SJSA1 (cell line): Measurements from ENCODE around the gene CEND1. TPM values are rescaled to one million over a fixed set of nuclear protein-coding genes. Genes with fewer than 3 reads are reported as not detected.

Source experiments
- DNase-seq, 2 experiments: peaks; one replicate each; pipeline ENCODE4 v3.0.0-alpha.2; 2015 to 2020; ENCODE audit warnings: low spot score in 2 of 2, low read depth in 1 of 2
- H3K27ac ChIP-seq: fragments of 250-450 bp; sonication (Bioruptor Pico); 2 replicates; pipeline ENCODE4 v1.5.1; 2020; ENCODE audit warnings: mild to moderate bottlenecking, moderate library complexity
- H3K27me3 ChIP-seq: fragments of 250-450 bp; sonication (Bioruptor Pico); replicated peaks from 2 replicates; pipeline ENCODE4 v1.5.1; 2020; ENCODE audit warnings: mild to moderate bottlenecking, moderate library complexity
- H3K36me3 ChIP-seq: fragments of 250-450 bp; sonication (Bioruptor Pico); 2 replicates; pipeline ENCODE4 v1.5.1; 2020; ENCODE audit warnings: mild to moderate bottlenecking
- H3K4me1 ChIP-seq: fragments of 250-450 bp; sonication (Bioruptor Pico); replicated peaks from 2 replicates; pipeline ENCODE4 v1.6.1; 2021; ENCODE audit warnings: mild to moderate bottlenecking
- H3K4me3 ChIP-seq: fragments of 250-450 bp; sonication (Bioruptor Pico); 2 replicates; pipeline ENCODE4 v1.5.1; 2020; ENCODE audit warnings: mild to moderate bottlenecking
- H3K9me3 ChIP-seq: fragments of 250-450 bp; sonication (Bioruptor Pico); replicated peaks from 2 replicates; pipeline ENCODE4 v1.5.1; 2020; ENCODE audit warnings: mild to moderate bottlenecking
- total RNA-seq: library from RNA; depleted of rRNA; stranded (reverse); fragments of >200 nt; shearing (Covaris generic); gene quantifications from 2 replicates; pipeline ENCODE4 v1.2.3, GENCODE V29; 2014

Gene CEND1
- total RNA-seq, 1 experiment from 2014 or later = 0.21 TPM

DNA sequence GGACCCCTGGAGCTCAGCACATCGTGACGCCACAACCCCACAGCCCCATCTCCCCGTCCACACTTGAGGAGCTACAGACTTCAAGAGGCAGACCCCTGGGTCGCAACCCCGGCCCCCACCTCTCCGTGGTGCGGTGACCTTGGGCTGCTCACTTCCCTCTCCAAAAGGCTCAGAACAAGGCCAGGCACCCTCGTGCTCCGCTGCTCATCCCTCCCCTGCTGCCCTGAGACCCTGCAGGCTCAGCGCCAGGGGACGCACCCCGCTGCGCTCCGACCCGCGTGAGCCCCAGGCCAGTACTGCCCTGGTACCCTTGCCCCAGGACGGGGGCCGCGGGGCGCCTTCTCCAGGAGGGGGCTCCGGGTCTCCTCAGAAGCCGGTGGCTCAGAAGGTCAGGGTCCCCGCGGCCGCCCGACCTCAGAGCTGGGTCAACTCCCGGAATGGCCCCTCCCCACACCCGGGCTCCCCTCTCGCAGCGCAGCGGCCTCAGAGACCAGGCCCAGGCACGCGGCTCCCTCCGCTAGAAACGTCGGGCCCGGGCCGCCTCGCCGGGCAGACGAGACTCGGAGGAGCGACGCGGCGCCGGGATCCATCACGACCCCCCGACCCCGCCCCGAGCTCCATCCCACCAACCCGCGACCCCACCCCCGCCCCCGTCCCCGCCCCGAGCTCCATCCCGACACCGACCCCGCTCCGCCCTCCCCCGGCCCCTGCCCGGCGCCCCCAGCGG, 13.2 kb downstream of the CEND1 start:
- Histone ChIP-seq H3K4me3 (peak overlapping the region; percentile 87), H3K27me3 (no peaks in the 10 kb centered on the region), H3K27ac (peak overlapping the region; percentile 68), H3K9me3 (no peaks in the 10 kb centered on the region), H3K4me1 (peaks cover 9% of the 10 kb centered on the region), H3K36me3 (peaks cover 6% of the 10 kb centered on the region)
- no peak for DNase-seq

DNA sequence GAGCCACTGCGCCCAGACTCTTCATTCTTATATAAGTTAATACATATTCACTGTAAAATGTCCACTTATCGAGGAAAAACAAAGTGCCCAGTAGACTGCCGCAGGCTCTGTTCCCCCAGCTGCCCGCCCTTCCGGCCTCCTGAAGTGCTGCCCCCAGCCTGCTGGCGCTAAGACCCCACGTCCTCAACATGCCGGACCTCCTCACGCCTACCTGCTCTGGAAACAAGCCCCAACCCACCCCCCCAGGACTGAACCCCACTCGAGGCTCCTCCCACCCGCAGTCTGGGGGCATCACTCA, 13.7 kb downstream of the CEND1 start:
- H3K27ac ChIP-seq = no peak overlapping the region
- peaks cover 9% of the 10 kb centered on the region for H3K4me1 ChIP-seq
- H3K9me3 ChIP-seq = no peaks in the 10 kb centered on the region
- no peaks in the 10 kb centered on the region for H3K27me3 ChIP-seq
- peaks cover 6% of the 10 kb centered on the region for H3K36me3 ChIP-seq
- H3K4me3 ChIP-seq = peak overlapping the region; percentile 87
- no peak for DNase-seq

DNA sequence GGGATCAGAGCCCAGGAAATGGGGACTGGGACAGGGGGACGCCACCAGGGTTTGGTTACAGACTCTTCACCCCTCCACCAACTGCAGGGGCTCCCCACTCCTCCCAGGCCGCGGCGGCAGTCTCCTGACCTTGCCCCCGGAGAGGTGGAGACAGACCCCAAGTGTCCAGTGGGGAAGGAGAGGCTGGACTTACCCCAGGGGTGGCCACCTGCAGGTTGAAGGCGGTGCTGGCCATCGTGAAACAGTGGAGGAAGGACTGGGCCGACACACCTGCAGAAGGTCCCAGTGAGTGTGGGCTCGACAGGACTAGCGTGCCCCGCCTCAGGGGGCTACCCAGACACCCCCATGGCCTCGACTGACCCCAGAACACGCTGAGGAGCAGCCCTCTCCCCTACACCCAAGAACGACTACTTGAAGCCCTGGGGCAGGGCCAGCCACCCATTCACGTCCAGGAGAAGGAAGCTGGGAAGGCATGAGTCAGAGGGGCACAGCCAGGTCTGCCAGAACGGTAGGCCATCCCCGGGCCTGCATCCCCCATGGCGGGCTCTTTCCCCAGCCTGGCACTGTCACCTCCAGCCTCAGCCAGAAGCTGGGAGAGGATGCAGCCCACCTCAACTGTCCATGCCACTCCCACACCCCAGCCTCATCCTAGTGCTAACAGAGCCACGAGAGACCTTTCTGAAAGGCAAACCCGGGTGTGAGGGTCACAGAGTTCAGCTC, 14.9 kb downstream of the CEND1 start:
- no peak overlapping the region for H3K4me3 ChIP-seq
- no peaks in the 10 kb centered on the region for H3K9me3 ChIP-seq
- peaks cover 15% of the 10 kb centered on the region for H3K36me3 ChIP-seq
- DNase-seq = peak in 1 of 2 experiments; percentile 37
- H3K4me1 ChIP-seq = peaks cover 9% of the 10 kb centered on the region
- no peaks in the 10 kb centered on the region for H3K27me3 ChIP-seq
- no peak overlapping the region for H3K27ac ChIP-seq

DNA sequence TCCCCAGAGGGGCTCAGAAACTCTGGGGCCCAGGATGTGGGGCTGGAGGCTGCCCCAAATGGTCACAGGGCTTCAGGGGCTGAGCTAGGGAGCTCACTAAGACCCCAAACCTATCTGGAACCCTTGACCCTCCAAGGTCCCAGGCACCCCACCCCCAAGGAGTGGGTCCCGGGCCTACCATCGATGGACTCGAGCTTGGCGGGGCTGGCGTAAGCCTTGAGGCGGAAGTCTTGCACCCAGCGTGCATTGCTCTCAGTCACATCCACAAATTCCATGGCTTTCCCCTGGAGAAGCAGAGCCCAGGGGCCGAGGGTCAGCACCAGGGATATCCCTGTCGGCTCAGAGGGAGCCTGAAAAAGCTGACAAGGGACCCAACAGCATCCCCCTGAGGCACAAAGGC, 16.1 kb downstream of the CEND1 start:
- Histone ChIP-seq H3K9me3 (no peaks in the 10 kb centered on the region), H3K27me3 (no peaks in the 10 kb centered on the region), H3K4me3 (no peak overlapping the region), H3K27ac (no peak overlapping the region), H3K36me3 (peaks cover 12% of the 10 kb centered on the region), H3K4me1 (peaks cover 9% of the 10 kb centered on the region)
- no peak for DNase-seq

DNA sequence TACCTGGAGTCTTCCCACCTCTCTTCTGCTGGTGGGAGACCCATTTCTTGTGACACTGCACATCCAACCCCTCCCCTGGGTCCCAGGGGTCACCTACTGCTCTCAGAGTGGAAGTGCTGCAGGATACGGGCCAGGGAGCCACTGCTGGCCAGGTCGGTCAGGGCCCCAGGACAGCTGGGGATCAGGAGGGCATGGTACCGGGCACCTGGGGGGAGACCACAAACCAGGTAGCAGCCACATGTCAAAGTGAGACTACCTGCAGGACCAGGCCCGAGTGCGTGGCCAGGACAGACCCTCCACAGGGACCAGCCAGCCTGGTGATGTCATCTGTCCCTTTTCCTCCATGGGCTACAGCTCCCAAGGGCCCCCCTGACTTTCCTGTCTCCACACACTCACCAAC, 16.5 kb downstream of the CEND1 start:
- Histone ChIP-seq H3K36me3 (peaks cover 12% of the 10 kb centered on the region), H3K27me3 (no peaks in the 10 kb centered on the region), H3K4me3 (no peak overlapping the region), H3K27ac (no peak overlapping the region), H3K9me3 (no peaks in the 10 kb centered on the region), H3K4me1 (peaks cover 8% of the 10 kb centered on the region)
- DNase-seq = no peak

DNA sequence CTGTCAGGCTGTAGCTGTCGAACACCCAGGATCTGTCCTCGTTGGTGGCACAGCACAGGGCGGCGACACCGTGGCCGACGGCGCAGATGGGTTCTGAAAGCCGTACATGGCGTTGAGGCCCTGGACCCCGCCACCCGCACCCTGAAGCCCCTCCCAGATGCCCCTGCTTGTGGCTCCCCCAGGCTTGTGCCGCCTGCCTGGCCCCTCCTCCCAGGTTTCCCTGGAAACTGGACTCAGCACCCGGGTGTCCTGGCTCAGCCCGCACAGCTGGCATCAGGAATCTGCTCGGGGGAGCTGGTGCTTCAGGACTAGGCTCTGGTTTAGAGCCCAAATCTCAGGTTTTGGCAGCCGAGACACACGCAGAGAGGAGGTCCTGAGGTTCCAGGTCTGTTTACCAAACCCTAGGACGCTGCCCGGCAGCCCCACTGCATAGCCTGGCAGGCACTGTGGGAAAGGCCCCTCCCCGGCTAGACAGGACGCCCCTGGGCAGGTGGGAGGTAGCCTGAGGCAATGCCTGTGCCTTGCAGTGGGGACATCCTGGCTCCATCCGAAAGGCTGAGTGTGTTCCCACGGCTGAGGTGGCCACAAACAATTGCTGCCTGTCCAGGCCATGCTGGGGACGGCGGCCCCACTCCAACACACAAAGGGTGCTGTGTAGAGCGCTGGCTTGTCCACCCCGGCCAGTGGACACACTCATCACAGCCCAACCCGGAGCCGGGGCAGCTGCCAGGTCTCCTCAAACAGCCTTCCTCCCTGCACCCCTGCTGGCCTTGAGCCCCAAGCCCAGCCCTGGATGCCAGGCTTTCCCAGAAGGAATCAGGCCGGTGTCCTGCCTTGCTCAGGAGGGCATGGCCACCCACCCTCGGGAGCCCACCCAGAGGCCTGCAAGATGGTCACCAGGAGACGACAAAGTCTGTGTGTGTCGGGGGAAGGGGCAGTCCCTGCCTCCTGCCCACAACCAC, 17.2 kb downstream of the CEND1 start:
- Histone ChIP-seq H3K9me3 (no peaks in the 10 kb centered on the region), H3K4me3 (no peak overlapping the region), H3K36me3 (peaks cover 12% of the 10 kb centered on the region), H3K27ac (no peak overlapping the region), H3K27me3 (no peaks in the 10 kb centered on the region), H3K4me1 (0 out of 2 replicates have a peak, but pooled peaks cover 4% of the 10 kb centered on the region)
- DNase-seq = peak in 1 of 2 experiments; percentile 25

DNA sequence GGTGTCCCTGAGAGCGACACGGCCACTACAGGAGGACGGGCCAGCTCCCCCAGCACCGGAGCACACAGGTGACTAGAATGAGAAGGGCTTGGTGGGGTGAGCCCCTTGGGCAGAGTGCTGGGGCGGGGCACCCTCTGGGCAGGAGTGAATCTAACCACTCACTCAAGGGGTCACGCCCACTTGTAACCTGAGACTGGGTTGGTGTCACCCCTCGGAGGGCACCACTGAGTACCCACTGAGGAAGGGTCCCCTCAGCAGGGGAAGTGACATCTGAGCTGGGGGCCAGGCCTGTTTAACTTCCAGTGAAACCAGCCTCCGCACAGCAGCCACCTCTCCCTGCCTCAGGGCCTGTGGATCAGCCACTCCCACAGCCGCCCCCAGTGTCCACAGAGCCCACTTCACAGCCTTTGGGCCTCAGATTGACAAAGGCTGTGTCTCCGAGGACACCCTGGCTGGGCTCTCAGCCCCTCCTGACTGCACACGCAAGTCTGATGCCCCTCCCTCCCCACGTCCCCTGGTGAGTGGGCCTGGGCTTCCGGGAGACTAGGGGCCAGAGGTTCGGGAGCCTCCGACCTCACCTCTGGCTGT, 18.2 kb downstream of the CEND1 start:
- Histone ChIP-seq H3K27me3 (no peaks in the 10 kb centered on the region), H3K4me1 (0 out of 2 replicates have a peak, but pooled peaks cover 4% of the 10 kb centered on the region), H3K4me3 (no peak overlapping the region), H3K9me3 (no peaks in the 10 kb centered on the region), H3K27ac (no peak overlapping the region), H3K36me3 (peaks cover 12% of the 10 kb centered on the region)
- DNase-seq = peak in 1 of 2 experiments; percentile 28

DNA sequence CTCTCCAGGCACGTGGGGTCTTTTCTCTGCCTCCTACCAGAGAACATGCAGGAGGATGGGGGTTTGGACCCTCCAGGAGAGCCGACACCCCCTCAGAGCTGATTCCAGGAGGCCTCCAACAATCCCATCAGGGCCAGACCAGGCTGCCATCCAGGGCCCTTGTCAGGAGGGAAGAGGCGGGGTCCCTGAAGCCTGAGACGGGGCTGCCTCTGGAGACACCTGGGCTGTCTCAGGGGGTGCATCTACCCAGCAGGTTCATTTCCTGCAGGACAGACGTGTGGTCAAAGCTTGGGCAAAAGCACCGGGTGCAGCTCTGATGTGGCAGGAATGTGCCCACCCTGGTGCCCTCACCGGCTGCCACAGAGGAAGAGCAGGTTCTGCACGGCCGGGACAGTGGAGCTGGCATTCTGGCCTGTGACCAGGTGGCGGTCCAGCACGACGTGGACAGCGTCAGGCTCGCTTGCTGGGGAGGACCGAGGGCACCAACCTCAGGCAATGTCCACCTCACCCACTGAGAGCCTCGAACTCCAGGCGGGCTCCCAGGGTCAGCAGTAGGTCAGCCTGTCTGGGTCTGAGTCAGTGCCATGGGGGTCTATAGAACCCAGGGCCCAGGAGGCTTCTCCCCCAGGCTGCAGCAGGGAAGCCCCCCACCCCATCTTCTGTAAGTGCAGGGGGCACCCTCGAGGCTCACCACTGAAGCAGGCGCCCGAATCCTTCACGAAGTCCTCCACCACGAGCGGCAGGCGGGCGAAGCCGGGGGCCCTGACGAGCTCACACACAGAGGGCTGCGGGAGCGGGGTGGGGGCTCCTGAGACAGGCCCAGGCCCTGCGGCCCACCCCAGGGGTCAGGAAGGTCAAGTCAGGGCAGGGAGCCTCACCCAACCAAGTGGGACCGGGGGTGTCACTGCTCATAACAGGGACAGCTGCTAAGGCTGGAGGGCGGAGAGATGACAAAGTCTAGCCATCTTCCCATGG, 19.0 kb downstream of the CEND1 start:
- DNase-seq = peak in 1 of 2 experiments; percentile 26

DNA sequence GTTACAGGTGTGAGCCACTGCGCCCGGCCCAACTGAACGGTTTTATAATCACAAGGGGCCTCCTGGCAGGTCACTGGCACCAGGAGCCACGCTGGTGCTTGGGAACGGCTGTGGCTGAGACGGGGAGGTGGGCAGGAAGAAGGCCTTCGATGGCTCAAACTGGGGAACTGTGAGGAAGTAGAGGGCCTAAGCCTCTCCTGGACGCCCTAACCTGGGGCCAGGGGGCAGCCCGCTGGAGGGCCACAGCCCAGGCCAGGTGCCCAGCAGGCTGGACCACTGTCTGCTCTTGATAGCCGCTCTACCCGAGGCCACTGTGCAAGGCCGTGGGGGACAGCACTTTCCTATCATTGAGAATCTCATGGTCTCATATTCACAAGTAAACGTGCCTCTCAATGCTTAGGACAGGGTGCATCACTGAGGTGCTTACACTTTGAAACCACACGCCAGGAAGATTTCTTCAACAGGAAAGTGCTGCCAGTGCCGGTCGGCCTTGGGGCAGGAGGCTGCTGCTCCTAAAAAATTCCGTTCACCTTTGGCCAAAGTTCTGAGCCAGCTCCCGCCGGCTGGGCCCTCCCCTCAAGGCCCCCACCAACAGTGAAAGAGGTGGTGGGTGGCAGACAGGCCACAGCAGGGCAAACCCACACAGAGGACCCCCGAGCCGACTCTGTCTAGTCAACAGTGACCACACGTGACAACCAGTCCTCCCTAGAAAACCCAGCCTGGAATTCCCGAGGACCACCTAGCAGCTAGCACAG, 19.8 kb downstream of the CEND1 start:
- no peaks in the 10 kb centered on the region for H3K9me3 ChIP-seq
- DNase-seq = no peak
- no peaks in the 10 kb centered on the region for H3K27me3 ChIP-seq
- H3K27ac ChIP-seq = no peak overlapping the region
- no peaks in the 10 kb centered on the region for H3K4me1 ChIP-seq
- H3K4me3 ChIP-seq = no peak overlapping the region
- peaks cover 21% of the 10 kb centered on the region for H3K36me3 ChIP-seq

More for the DNA sequence above, 19.0 kb downstream of the CEND1 start:
- Histone ChIP-seq H3K36me3 (peaks cover 14% of the 10 kb centered on the region), H3K9me3 (no peaks in the 10 kb centered on the region), H3K4me1 (0 out of 2 replicates have a peak, but pooled peaks cover 4% of the 10 kb centered on the region), H3K27me3 (no peaks in the 10 kb centered on the region), H3K27ac (no peak overlapping the region), H3K4me3 (no peak overlapping the region)

DNA sequence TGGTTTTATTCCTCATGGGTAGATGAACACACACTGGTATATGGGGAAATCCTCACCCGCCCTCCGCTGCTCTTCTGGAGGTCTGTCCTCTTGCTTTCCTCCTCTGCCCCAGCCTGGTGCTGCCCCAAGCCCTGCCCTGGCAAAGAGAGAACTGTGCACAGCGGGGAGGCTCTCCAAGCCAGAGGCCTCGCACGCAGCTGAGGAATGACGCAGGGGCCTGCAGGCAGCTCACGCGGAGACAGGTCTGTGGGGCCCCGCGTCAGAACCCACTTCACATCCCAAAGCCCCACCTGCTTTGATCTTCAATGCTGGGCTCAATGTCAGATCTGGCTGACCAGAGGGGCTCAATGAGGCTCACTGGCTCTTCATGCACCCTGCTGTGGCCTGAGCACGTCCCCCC, 22.7 kb downstream of the CEND1 start:
- no peak for DNase-seq
- H3K4me1 ChIP-seq = peaks cover 7% of the 10 kb centered on the region
- H3K36me3 ChIP-seq = peaks cover 38% of the 10 kb centered on the region
- H3K27me3 ChIP-seq = no peaks in the 10 kb centered on the region
- H3K27ac ChIP-seq = no peak overlapping the region
- no peaks in the 10 kb centered on the region for H3K9me3 ChIP-seq
- H3K4me3 ChIP-seq = no peak overlapping the region

DNA sequence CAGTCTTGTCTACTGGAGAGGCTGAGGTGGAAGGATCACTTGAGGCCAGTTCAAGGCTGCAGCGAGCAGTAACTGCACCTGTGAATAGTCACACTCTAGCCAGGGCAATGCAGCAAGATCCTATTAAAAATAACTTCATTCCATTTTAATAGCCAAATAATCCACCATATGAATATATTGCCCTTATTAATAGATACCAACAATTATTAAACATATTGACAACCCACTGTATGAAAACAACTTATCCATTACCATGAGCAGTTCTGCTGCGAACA, 23.0 kb downstream of the CEND1 start:
- Histone ChIP-seq H3K4me3 (no peak overlapping the region), H3K4me1 (peaks cover 8% of the 10 kb centered on the region), H3K27me3 (no peaks in the 10 kb centered on the region), H3K27ac (no peak overlapping the region), H3K36me3 (peaks cover 40% of the 10 kb centered on the region), H3K9me3 (no peaks in the 10 kb centered on the region)
- DNase-seq = no peak
